Uterus (tissue), 2 donors: Measurements from ENCODE around the gene ZNF300.

ENCODE experiments used
- CTCF ChIP-seq, 4 experiments: fragments of 200-600 bp in 2 of 4; fragments of 450-650 bp in 2 of 4; sonication (generic) in 2 of 4; IDR thresholded peaks; one replicate each; pipeline ENCODE4 v1.5.1; 2016 to 2019; ENCODE audit warnings: antibody characterized with exemption in 4 of 4, mild to moderate bottlenecking in 2 of 4, moderate library complexity in 1 of 4
- POLR2A ChIP-seq, 2 donors: fragments of 450-650 bp; IDR thresholded peaks; one replicate each; pipeline ENCODE4 v1.6.1; 2016; ENCODE audit warnings: antibody characterized with exemption in 2 of 2, mild to moderate bottlenecking in 1 of 2, moderate library complexity in 1 of 2

GRCh38 chr5:150905312-150905683 lies 518 bp upstream of the ZNF300 start:
- TF ChIP-seq POLR2A (IDR thresholded peaks at IDR 0.05), result no peak
- no peak for TF ChIP-seq CTCF (IDR thresholded peaks at IDR 0.05)
